SK-N-SH (cell line): Measurements from ENCODE around the gene TMEM232. TPM values are rescaled to one million over a fixed set of nuclear protein-coding genes. Genes with fewer than 3 reads are reported as not detected.

Experiments
- CTCF ChIA-PET: fragments of 300-600, 350-600 bp; formaldehyde crosslinking; extraction: SDS; loops from one replicate; lab custom pipeline; 2021; lab: Yijun Ruan, JAX
- POLR2A ChIA-PET: fragments of 350-600 bp; sonication (Branson Sonifier 250); formaldehyde crosslinking; extraction: SDS; loops from one replicate; lab custom pipeline; 2020; ENCODE audit warnings: antibody characterized with exemption, inconsistent platforms; lab: Yijun Ruan, JAX
- DNase-seq: peaks from one replicate; pipeline ENCODE4 v3.0.0; 2012
- H2AFZ ChIP-seq: fragments of 200-600 bp; sonication (generic); 2 replicates; pipeline ENCODE4 v1.8.1; 2016; ENCODE audit warnings: antibody characterized with exemption, mild to moderate bottlenecking, low read depth
- H3F3A ChIP-seq: fragments of 200-600 bp; sonication (generic); replicated peaks from 2 replicates; pipeline ENCODE3; 2016; ENCODE audit warnings: antibody characterized with exemption, mild to moderate bottlenecking; ENCODE audit not compliant: insufficient read depth
- H3K27ac ChIP-seq, 2 experiments: fragments of 200-500 bp in 1 of 2; fragments of 200-600 bp in 1 of 2; sonication (Bioruptor generic) in 1 of 2; sonication (generic), shearing (Covaris generic) in 1 of 2; 2 replicates each; pipeline versions ENCODE4 v1.5.1 to v1.6.1; 2014 to 2016; ENCODE audit warnings: low read depth in 2 of 2, inconsistent platforms in 1 of 2, low read length in 1 of 2, mild to moderate bottlenecking in 1 of 2, mixed read lengths in 1 of 2
- H3K27me3 ChIP-seq: fragments of 200-600 bp; sonication (generic), shearing (Covaris generic); 2 replicates; pipeline ENCODE4 v1.6.1; 2016; ENCODE audit warnings: mixed run types; ENCODE audit not compliant: insufficient read depth
- H3K36me3 ChIP-seq, 2 experiments: fragments of 200-500 bp in 1 of 2; fragments of 200-600 bp in 1 of 2; sonication (Bioruptor generic) in 1 of 2; sonication (generic) in 1 of 2; replicated peaks in 1 of 2; 2 replicates each; pipeline versions ENCODE3 to v1.5.1; 2014 to 2016; ENCODE audit warnings: low read length in 1 of 2, mild to moderate bottlenecking in 1 of 2; ENCODE audit not compliant: insufficient read depth in 2 of 2, control insufficient read depth in 1 of 2
- H3K4me1 ChIP-seq, 2 experiments: fragments of 200-500 bp in 1 of 2; fragments of 200-600 bp in 1 of 2; sonication (Bioruptor generic) in 1 of 2; sonication (generic), shearing (Covaris generic) in 1 of 2; 2 replicates each; pipeline versions ENCODE4 v1.5.1 to v1.6.1; 2014 to 2016; ENCODE audit warnings: low read depth in 1 of 2, low read length in 1 of 2, mixed run types in 1 of 2; ENCODE audit not compliant: insufficient read depth in 2 of 2, control insufficient read depth in 1 of 2
- H3K4me2 ChIP-seq: fragments of 200-600 bp; sonication (generic), shearing (Covaris generic); 2 replicates; pipeline ENCODE4 v1.6.1; 2017; ENCODE audit warnings: mixed run types
- H3K4me3 ChIP-seq, 2 experiments: fragments of 200-500 bp in 1 of 2; fragments of 200-600 bp in 1 of 2; sonication (Bioruptor generic) in 1 of 2; sonication (generic), shearing (Covaris generic) in 1 of 2; 2 replicates each; pipeline versions ENCODE4 v1.5.1 to v1.8.1; 2014 to 2016; ENCODE audit warnings: low read depth in 2 of 2, inconsistent platforms in 1 of 2, low read length in 1 of 2, mild to moderate bottlenecking in 1 of 2, mixed read lengths in 1 of 2, moderate library complexity in 1 of 2
- H3K79me2 ChIP-seq: fragments of 200-600 bp; sonication (generic); 2 replicates; pipeline ENCODE4 v1.8.1; 2017; ENCODE audit warnings: mild to moderate bottlenecking; ENCODE audit not compliant: insufficient read depth
- H3K9ac ChIP-seq: fragments of 200-600 bp; sonication (generic); 2 replicates; pipeline ENCODE4 v1.6.1; 2017; ENCODE audit warnings: mixed run types
- H3K9me2 ChIP-seq: fragments of 200-600 bp; sonication (generic); 2 replicates; pipeline ENCODE4 v1.6.1; 2017; ENCODE audit warnings: mixed run types
- H3K9me3 ChIP-seq: fragments of 200-600 bp; sonication (generic); 2 replicates; pipeline ENCODE4 v1.6.1; 2017; ENCODE audit warnings: mixed run types, mild to moderate bottlenecking, moderate library complexity
- H4K20me1 ChIP-seq: fragments of 200-600 bp; sonication (generic); 2 replicates; pipeline ENCODE4 v1.6.1; 2017; ENCODE audit warnings: mild to moderate bottlenecking, mixed run types; ENCODE audit not compliant: insufficient read depth
- CHD2 ChIP-seq: fragments of 150-350 bp; IDR thresholded peaks from 2 replicates; pipeline ENCODE4 v1.6.1; 2018; ENCODE audit warnings: low read length; ENCODE audit not compliant: partially characterized antibody
- CTCF ChIP-seq: fragments of 200-600 bp; sonication (generic); IDR thresholded peaks from 2 replicates; pipeline ENCODE4 v1.6.1; 2017; ENCODE audit warnings: antibody characterized with exemption, mild to moderate bottlenecking, moderate library complexity
- EP300 ChIP-seq, 2 experiments: IDR thresholded peaks; 2 replicates each; pipeline versions ENCODE4 v1.4.0 to v1.6.1; 2012; ENCODE audit warnings: borderline replicate concordance in 1 of 2, low read depth in 1 of 2, low read length in 1 of 2
- EZH2phosphoT487 ChIP-seq: fragments of 200-600 bp; sonication (generic); IDR thresholded peaks from 2 replicates; pipeline ENCODE4 v1.6.1; 2017; ENCODE audit warnings: low read depth, mixed run types, mild to moderate bottlenecking, antibody characterized with exemption, moderate library complexity, borderline replicate concordance
- GATA2 ChIP-seq: sonication (generic); formaldehyde crosslinking; IDR thresholded peaks from 2 replicates; pipeline ENCODE4 v1.5.0; 2020; ENCODE audit warnings: mild to moderate bottlenecking, missing genetic modification reagents
- JUND ChIP-seq: IDR thresholded peaks from 2 replicates; pipeline ENCODE4 v1.4.0; 2012
- MEF2A ChIP-seq: IDR thresholded peaks from 2 replicates; pipeline ENCODE4 v1.4.0; 2012; ENCODE audit warnings: low read depth, borderline replicate concordance
- MXI1 ChIP-seq: IDR thresholded peaks from 2 replicates; pipeline ENCODE4 v1.6.1; 2012; ENCODE audit warnings: mild to moderate bottlenecking, low read depth, low read length, improper control_type of control experiment
- NRF1 ChIP-seq: IDR thresholded peaks from 2 replicates; pipeline ENCODE4 v1.6.1; 2012; ENCODE audit warnings: low read depth, mild to moderate bottlenecking, low read length
- POLR2AphosphoS5 ChIP-seq: IDR thresholded peaks from 2 replicates; pipeline ENCODE4 v1.6.1; 2012; ENCODE audit warnings: low read depth, low read length
- RAD21 ChIP-seq: IDR thresholded peaks from 2 replicates; pipeline ENCODE4 v1.6.1; 2012; ENCODE audit warnings: mild to moderate bottlenecking, low read length
- RFX5 ChIP-seq: IDR thresholded peaks from 2 replicates; pipeline ENCODE4 v1.6.1; 2012; ENCODE audit warnings: mild to moderate bottlenecking, improper control_type of control experiment, low read length
- SIN3A ChIP-seq: IDR thresholded peaks from 2 replicates; pipeline ENCODE4 v1.6.1; 2012; ENCODE audit warnings: low read depth, mild to moderate bottlenecking, low read length, moderate library complexity, borderline replicate concordance
- SMC3 ChIP-seq: IDR thresholded peaks from 2 replicates; pipeline ENCODE4 v1.6.1; 2012; ENCODE audit warnings: low read depth, low read length, improper control_type of control experiment
- TAF1 ChIP-seq: IDR thresholded peaks from 2 replicates; pipeline ENCODE4 v1.6.1; 2012; ENCODE audit warnings: low read depth, mild to moderate bottlenecking, low read length, moderate library complexity, borderline replicate concordance
- TCF12 ChIP-seq: IDR thresholded peaks from 2 replicates; pipeline ENCODE4 v1.4.0; 2012
- USF1 ChIP-seq: IDR thresholded peaks from 2 replicates; pipeline ENCODE4 v1.4.0; 2012; ENCODE audit warnings: low read depth, borderline replicate concordance
- YY1 ChIP-seq: IDR thresholded peaks from 2 replicates; pipeline ENCODE4 v1.4.0; 2012; ENCODE audit warnings: low read depth, mild to moderate bottlenecking
- ZBTB33 ChIP-seq: IDR thresholded peaks from 2 replicates; pipeline ENCODE4 v1.4.0; 2012; ENCODE audit warnings: low read depth, borderline replicate concordance
- WGBS: methylation state at CpG from one replicate; pipeline ENCODE4 v1.1.6; 2017; ENCODE audit warnings: low lambda C conversion rate; 5-methylcytosine and 5-hydroxymethylcytosine counted together
- polyA plus RNA-seq, 3 experiments: library from polyadenylated mRNA; depleted of rRNA; stranded (reverse); fragments of >200 nt; gene quantifications; 2 replicates each; pipeline ENCODE4 v1.2.3, GENCODE V29; 2012
- TF ChIP-seq, protein P1 (sequence below): fragments of 150-350 bp; IDR thresholded peaks from 2 replicates; pipeline ENCODE4 v1.6.1; 2016; ENCODE audit warnings: mild to moderate bottlenecking, low read depth, low read length
- TF ChIP-seq, protein P2 (sequence below): IDR thresholded peaks from 2 replicates; pipeline ENCODE4 v1.6.1; 2012; ENCODE audit warnings: mild to moderate bottlenecking, low read depth, low read length, moderate library complexity
- TF ChIP-seq, protein P3 (sequence below): IDR thresholded peaks from 2 replicates; pipeline ENCODE4; 2012

Gene TMEM232
- polyA plus RNA-seq, 1 of the 3 experiments (the other 2 are of a cell fraction): 0.66 TPM

DNA sequence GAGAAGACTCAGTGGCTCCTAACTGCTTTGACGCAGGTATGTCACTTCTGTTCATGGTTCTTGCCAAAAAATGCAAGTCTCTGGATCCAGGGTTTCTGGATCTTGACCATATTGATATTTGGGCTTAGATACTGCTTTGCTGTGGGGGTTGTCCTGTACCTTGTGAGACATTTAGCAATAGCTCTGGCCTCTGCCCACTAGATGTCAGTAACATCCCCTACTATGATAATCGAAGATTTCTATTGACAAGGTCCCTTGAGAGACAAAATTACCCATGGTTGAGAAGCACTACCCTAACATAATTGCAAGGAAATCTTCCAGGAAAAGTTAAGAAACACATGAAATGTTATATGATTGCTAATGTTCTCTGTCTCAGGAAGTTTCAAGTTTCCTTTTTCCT is 285.4 kb downstream of the TMEM232 start:
- H3F3A ChIP-seq: no peaks in the 10 kb centered on the region
- no peak overlapping the region for H3K4me3 ChIP-seq
- no peaks in the 10 kb centered on the region; the same call in 1 of the 2 replicates for H3K79me2 ChIP-seq
- peaks cover 0 to 4% of the 10 kb centered on the region in 2 experiments for H3K36me3 ChIP-seq
- no peaks in the 10 kb centered on the region for H3K27me3 ChIP-seq
- H3K9me3 ChIP-seq: no peaks in the 10 kb centered on the region
- DNase-seq: peak; percentile 17
- ChIA-PET POLR2A (no interaction called here), CTCF (interaction anchor here (0.6 to 5.3 kb wide), 14 partner anchors 9 to 196 kb away, joined by 3 to 43 read pairs (median 4); no protein-coding TSS in a partner anchor)
- no peaks in the 10 kb centered on the region for H3K4me1 ChIP-seq
- no peak overlapping the region for H2AFZ ChIP-seq
- 49% methylated on average over 2 of the region's 2 CpGs for WGBS
- no peaks in the 10 kb centered on the region for H4K20me1 ChIP-seq
- no peaks in the 10 kb centered on the region for H3K9me2 ChIP-seq
- no peak overlapping the region for H3K27ac ChIP-seq
- H3K4me2 ChIP-seq: no peak overlapping the region
- no peak overlapping the region for H3K9ac ChIP-seq
- TF ChIP-seq POLR2AphosphoS5: no peak
- TF ChIP-seq TAF1: no peak
- no peak for TF ChIP-seq GATA2
- TF ChIP-seq EP300 (IDR thresholded peaks at IDR 0.05; ENCODE audit: borderline replicate concordance in 1 of 2, low read depth in 1 of 2, low read length in 1 of 2): no peak
- no peak for TF ChIP-seq ZBTB33
- TF ChIP-seq NRF1: no peak
- TF ChIP-seq, protein P1, sequence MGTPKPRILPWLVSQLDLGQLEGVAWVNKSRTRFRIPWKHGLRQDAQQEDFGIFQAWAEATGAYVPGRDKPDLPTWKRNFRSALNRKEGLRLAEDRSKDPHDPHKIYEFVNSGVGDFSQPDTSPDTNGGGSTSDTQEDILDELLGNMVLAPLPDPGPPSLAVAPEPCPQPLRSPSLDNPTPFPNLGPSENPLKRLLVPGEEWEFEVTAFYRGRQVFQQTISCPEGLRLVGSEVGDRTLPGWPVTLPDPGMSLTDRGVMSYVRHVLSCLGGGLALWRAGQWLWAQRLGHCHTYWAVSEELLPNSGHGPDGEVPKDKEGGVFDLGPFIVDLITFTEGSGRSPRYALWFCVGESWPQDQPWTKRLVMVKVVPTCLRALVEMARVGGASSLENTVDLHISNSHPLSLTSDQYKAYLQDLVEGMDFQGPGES: no peak
- TF ChIP-seq MEF2A: no peak
- peak; percentile 64 for TF ChIP-seq CTCF
- TF ChIP-seq SMC3: peak; percentile 65
- peak; percentile 83 for TF ChIP-seq RAD21
- TF ChIP-seq EZH2phosphoT487: no peak
- TF ChIP-seq CHD2: no peak
- TF ChIP-seq, protein P2, sequence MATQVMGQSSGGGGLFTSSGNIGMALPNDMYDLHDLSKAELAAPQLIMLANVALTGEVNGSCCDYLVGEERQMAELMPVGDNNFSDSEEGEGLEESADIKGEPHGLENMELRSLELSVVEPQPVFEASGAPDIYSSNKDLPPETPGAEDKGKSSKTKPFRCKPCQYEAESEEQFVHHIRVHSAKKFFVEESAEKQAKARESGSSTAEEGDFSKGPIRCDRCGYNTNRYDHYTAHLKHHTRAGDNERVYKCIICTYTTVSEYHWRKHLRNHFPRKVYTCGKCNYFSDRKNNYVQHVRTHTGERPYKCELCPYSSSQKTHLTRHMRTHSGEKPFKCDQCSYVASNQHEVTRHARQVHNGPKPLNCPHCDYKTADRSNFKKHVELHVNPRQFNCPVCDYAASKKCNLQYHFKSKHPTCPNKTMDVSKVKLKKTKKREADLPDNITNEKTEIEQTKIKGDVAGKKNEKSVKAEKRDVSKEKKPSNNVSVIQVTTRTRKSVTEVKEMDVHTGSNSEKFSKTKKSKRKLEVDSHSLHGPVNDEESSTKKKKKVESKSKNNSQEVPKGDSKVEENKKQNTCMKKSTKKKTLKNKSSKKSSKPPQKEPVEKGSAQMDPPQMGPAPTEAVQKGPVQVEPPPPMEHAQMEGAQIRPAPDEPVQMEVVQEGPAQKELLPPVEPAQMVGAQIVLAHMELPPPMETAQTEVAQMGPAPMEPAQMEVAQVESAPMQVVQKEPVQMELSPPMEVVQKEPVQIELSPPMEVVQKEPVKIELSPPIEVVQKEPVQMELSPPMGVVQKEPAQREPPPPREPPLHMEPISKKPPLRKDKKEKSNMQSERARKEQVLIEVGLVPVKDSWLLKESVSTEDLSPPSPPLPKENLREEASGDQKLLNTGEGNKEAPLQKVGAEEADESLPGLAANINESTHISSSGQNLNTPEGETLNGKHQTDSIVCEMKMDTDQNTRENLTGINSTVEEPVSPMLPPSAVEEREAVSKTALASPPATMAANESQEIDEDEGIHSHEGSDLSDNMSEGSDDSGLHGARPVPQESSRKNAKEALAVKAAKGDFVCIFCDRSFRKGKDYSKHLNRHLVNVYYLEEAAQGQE: no peak
- TF ChIP-seq, protein P3, sequence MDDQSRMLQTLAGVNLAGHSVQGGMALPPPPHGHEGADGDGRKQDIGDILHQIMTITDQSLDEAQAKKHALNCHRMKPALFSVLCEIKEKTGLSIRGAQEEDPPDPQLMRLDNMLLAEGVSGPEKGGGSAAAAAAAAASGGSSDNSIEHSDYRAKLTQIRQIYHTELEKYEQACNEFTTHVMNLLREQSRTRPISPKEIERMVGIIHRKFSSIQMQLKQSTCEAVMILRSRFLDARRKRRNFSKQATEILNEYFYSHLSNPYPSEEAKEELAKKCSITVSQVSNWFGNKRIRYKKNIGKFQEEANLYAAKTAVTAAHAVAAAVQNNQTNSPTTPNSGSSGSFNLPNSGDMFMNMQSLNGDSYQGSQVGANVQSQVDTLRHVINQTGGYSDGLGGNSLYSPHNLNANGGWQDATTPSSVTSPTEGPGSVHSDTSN: no peak
- no peak for TF ChIP-seq JUND
- no peak for TF ChIP-seq SIN3A
- no peak for TF ChIP-seq YY1
- TF ChIP-seq USF1: no peak
- TF ChIP-seq RFX5: no peak
- no peak for TF ChIP-seq TCF12
- TF ChIP-seq MXI1: no peak
